SK-N-SH (cell line): Measurements from ENCODE around the gene NT5C1A.

Experiments used
- SIN3A ChIP-seq: IDR thresholded peaks from 2 replicates; pipeline ENCODE4 v1.6.1; 2012; ENCODE audit warnings: low read depth, mild to moderate bottlenecking, low read length, moderate library complexity, borderline replicate concordance
- ZBTB33 ChIP-seq: IDR thresholded peaks from 2 replicates; pipeline ENCODE4 v1.4.0; 2012; ENCODE audit warnings: low read depth, borderline replicate concordance

- TF ChIP-seq SIN3A, result no peak
- no peak for TF ChIP-seq ZBTB33
Observed at GRCh38 chr1:39676948-39677548, 5.1 kb upstream of the NT5C1A start.
